DOHH2 (cell line): ENCODE data around the gene RHBDD3.

ENCODE experiments used
- CTCF ChIP-seq: fragments of 200-600 bp; sonication (generic); IDR thresholded peaks from one replicate; pipeline ENCODE4 v1.5.1; 2014; ENCODE audit warnings: antibody characterized with exemption, mild to moderate bottlenecking, low read depth, low read length; ENCODE audit not compliant: poor library complexity, severe bottlenecking
- EZH2phosphoT487 ChIP-seq: fragments of 200-600 bp; sonication (generic); IDR thresholded peaks from 2 replicates; pipeline ENCODE4 v1.6.1; 2017; ENCODE audit warnings: borderline replicate concordance, mild to moderate bottlenecking, antibody characterized with exemption, low read length, moderate library complexity, mixed read lengths

GRCh38 chr22:29257751-29258181, 10.0 kb downstream of the RHBDD3 start:
- TF ChIP-seq CTCF (no peak), EZH2phosphoT487 (no peak)
